H9 (cell line): ENCODE results near the gene AQP2. TPM values are rescaled to one million over a fixed set of nuclear protein-coding genes. Genes with fewer than 3 reads are reported as not detected.

ENCODE experiments used
- DNase-seq: peaks from one replicate; pipeline ENCODE4 v3.0.0-alpha.2; 2017
- H2AFZ ChIP-seq: one replicate; pipeline ENCODE4 v1.6.1; 2013; ENCODE audit warnings: mild to moderate bottlenecking, low read length, control low read depth, moderate library complexity
- H2AK5ac ChIP-seq: 2 replicates; pipeline ENCODE4 v1.6.1; 2013; ENCODE audit warnings: low read length, control low read depth, mixed read lengths; ENCODE audit not compliant: insufficient read length
- H2BK120ac ChIP-seq: one replicate; pipeline ENCODE4 v1.6.1; 2013; ENCODE audit warnings: low read depth, mild to moderate bottlenecking, low read length, control low read depth, inconsistent platforms; ENCODE audit not compliant: poor library complexity, severe bottlenecking
- H2BK12ac ChIP-seq: 2 replicates; pipeline ENCODE4 v1.6.1; 2013; ENCODE audit warnings: low read length, control low read depth, mixed read lengths, low read depth; ENCODE audit not compliant: insufficient read length
- H2BK15ac ChIP-seq: 2 replicates; pipeline ENCODE4 v1.6.1; 2013; ENCODE audit warnings: low read depth, low read length, control low read depth
- H2BK20ac ChIP-seq: one replicate; pipeline ENCODE4 v1.6.1; 2013; ENCODE audit warnings: low read depth, mild to moderate bottlenecking, low read length, control low read depth, inconsistent platforms; ENCODE audit not compliant: poor library complexity, severe bottlenecking
- H2BK5ac ChIP-seq: 2 replicates; pipeline ENCODE4 v1.6.1; 2013; ENCODE audit warnings: low read length, control low read depth, mixed read lengths; ENCODE audit not compliant: insufficient read length
- H3K14ac ChIP-seq: 2 replicates; pipeline ENCODE4 v1.6.1; 2013; ENCODE audit warnings: low read length, control low read depth; ENCODE audit not compliant: insufficient read depth
- H3K18ac ChIP-seq: 2 replicates; pipeline ENCODE4 v1.6.1; 2013; ENCODE audit warnings: low read depth, mild to moderate bottlenecking, mixed read lengths, low read length, control low read depth; ENCODE audit not compliant: insufficient read length
- H3K23ac ChIP-seq: 2 replicates; pipeline ENCODE4 v1.6.1; 2013; ENCODE audit warnings: low read length, control low read depth, mixed read lengths, low read depth; ENCODE audit not compliant: insufficient read length
- H3K23me2 ChIP-seq: 2 replicates; pipeline ENCODE4 v1.6.1; 2013; ENCODE audit warnings: low read depth, mild to moderate bottlenecking, mixed read lengths, low read length, control low read depth; ENCODE audit not compliant: insufficient read length, poor library complexity, severe bottlenecking
- H3K27ac ChIP-seq: 2 replicates; pipeline ENCODE4 v1.5.1; 2013; ENCODE audit warnings: low read length, control low read depth, mixed read lengths, low read depth; ENCODE audit not compliant: insufficient read length
- H3K27me3 ChIP-seq: 2 replicates; pipeline ENCODE4 v1.6.1; 2013; ENCODE audit warnings: low read length, control low read depth, inconsistent platforms; ENCODE audit not compliant: insufficient read depth
- H3K4ac ChIP-seq: 2 replicates; pipeline ENCODE4 v1.6.1; 2013; ENCODE audit warnings: low read depth, mild to moderate bottlenecking, control low read depth, inconsistent platforms, low read length, moderate library complexity
- H3K4me1 ChIP-seq: 2 replicates; pipeline ENCODE4 v1.6.1; 2013; ENCODE audit warnings: low read length, control low read depth, inconsistent platforms; ENCODE audit not compliant: insufficient read depth
- H3K4me2 ChIP-seq: 2 replicates; pipeline ENCODE4 v1.6.1; 2013; ENCODE audit warnings: low read length, control low read depth, mixed read lengths; ENCODE audit not compliant: insufficient read length, insufficient read depth
- H3K56ac ChIP-seq: 2 replicates; pipeline ENCODE4 v1.6.1; 2013; ENCODE audit warnings: low read depth, mild to moderate bottlenecking, mixed read lengths, low read length, control low read depth; ENCODE audit not compliant: insufficient read length
- H3K79me1 ChIP-seq: 2 replicates; pipeline ENCODE4 v1.6.1; 2013; ENCODE audit warnings: low read depth, mild to moderate bottlenecking, moderate library complexity, low read length, control low read depth, inconsistent platforms; ENCODE audit not compliant: insufficient read depth, poor library complexity, severe bottlenecking
- H3K79me2 ChIP-seq: 2 replicates; pipeline ENCODE4 v1.6.1; 2013; ENCODE audit warnings: low read length, control low read depth, inconsistent platforms; ENCODE audit not compliant: insufficient read depth
- H3K9ac ChIP-seq: 2 replicates; pipeline ENCODE4 v1.6.1; 2013; ENCODE audit warnings: low read length, control low read depth, mixed read lengths; ENCODE audit not compliant: insufficient read length; ENCODE audit errors: extremely low read depth
- H3K9me3 ChIP-seq: one replicate; pipeline ENCODE4 v1.6.1; 2013; ENCODE audit warnings: low read depth, low read length, inconsistent platforms; ENCODE audit not compliant: control insufficient read depth
- H3T11ph ChIP-seq: one replicate; pipeline ENCODE4 v1.6.1; 2013; ENCODE audit warnings: mild to moderate bottlenecking, low read length, control low read depth, inconsistent platforms
- H4K20me1 ChIP-seq: one replicate; pipeline ENCODE4 v1.6.1; 2013; ENCODE audit not compliant: control insufficient read depth, insufficient read length, insufficient read depth
- H4K5ac ChIP-seq: 2 replicates; pipeline ENCODE4 v1.6.1; 2013; ENCODE audit warnings: low read depth, mild to moderate bottlenecking, mixed read lengths, low read length, control low read depth; ENCODE audit not compliant: insufficient read length
- H4K8ac ChIP-seq: replicated peaks from 2 replicates; pipeline ENCODE4 v1.6.1; 2013; ENCODE audit warnings: low read length, control low read depth, mixed read lengths, low read depth; ENCODE audit not compliant: insufficient read length
- H4K91ac ChIP-seq: 2 replicates; pipeline ENCODE4 v1.6.1; 2013; ENCODE audit warnings: low read depth, mild to moderate bottlenecking, moderate library complexity, mixed read lengths, low read length, control low read depth; ENCODE audit not compliant: insufficient read length
- H3K27ac Mint-ChIP-seq, 3 experiments: 2 replicates in 2 of 3; 3 replicates in 1 of 3; pipeline ENCODE4 v1.8.0; 2020 to 2021; ENCODE audit warnings: mixed read lengths in 3 of 3, mild to moderate bottlenecking in 1 of 3, moderate library complexity in 1 of 3
- H3K27me3 Mint-ChIP-seq: 2 replicates; pipeline ENCODE4 v1.8.0; 2021; ENCODE audit warnings: low read depth, mild to moderate bottlenecking, moderate library complexity, mixed read lengths
- H3K36me3 Mint-ChIP-seq, 3 experiments: 2 replicates in 2 of 3; 3 replicates in 1 of 3; pipeline ENCODE4 v1.8.0; 2020 to 2021; ENCODE audit warnings: low read depth in 3 of 3, mixed read lengths in 3 of 3; ENCODE audit not compliant: insufficient read depth in 1 of 3
- H3K4me1 Mint-ChIP-seq, 2 experiments: 2 replicates each; pipeline ENCODE4 v1.8.0; 2020; ENCODE audit warnings: mixed read lengths in 2 of 2
- H3K4me3 Mint-ChIP-seq, 2 experiments: 2 replicates in 1 of 2; 3 replicates in 1 of 2; pipeline ENCODE4 v1.8.0; 2020 to 2021; ENCODE audit warnings: mild to moderate bottlenecking in 2 of 2, mixed read lengths in 2 of 2, moderate library complexity in 1 of 2
- H3K9me3 Mint-ChIP-seq, 2 experiments: 2 replicates in 1 of 2; 3 replicates in 1 of 2; pipeline ENCODE4 v1.8.0; 2020; ENCODE audit warnings: mild to moderate bottlenecking in 2 of 2, mixed read lengths in 2 of 2, moderate library complexity in 1 of 2
- CTCF ChIP-seq: fragments of 200-600 bp; sonication (generic); conservative IDR thresholded peaks from 3 replicates; pipeline ENCODE4 v1.8.0; 2021; ENCODE audit warnings: antibody characterized with exemption, mild to moderate bottlenecking
- WGBS: extraction: QIAGEN DNeasy Blood & Tissue Kit; methylation state at CpG from one replicate; pipeline ENCODE4 v1.1.7; 2013; ENCODE audit warnings: missing lambda C conversion rate, low lambda C conversion rate, mixed read lengths; ENCODE audit not compliant: insufficient read length; ENCODE audit errors: extremely low coverage; 5-methylcytosine and 5-hydroxymethylcytosine counted together
- total RNA-seq: library from RNA; stranded (reverse); gene quantifications from 2 replicates; pipeline ENCODE4 v1.2.1, GENCODE V29; 2021

Gene AQP2
- total RNA-seq, 1 experiment from 2014 or later, result not detected

- H2BK120ac ChIP-seq, result no peak overlapping the region
- no peaks in the 10 kb centered on the region for H3K9me3 Mint-ChIP-seq
- no peak overlapping the region for H4K91ac ChIP-seq
- no peak overlapping the region for H2BK5ac ChIP-seq
- no peak overlapping the region for H3K14ac ChIP-seq
- DNase-seq, result no peak
- H3K9ac ChIP-seq, result no peak overlapping the region
- no peak for TF ChIP-seq CTCF
- no CpG with 5 or more reads among the region's 4 CpGs for WGBS
- no peak overlapping the region for H3K56ac ChIP-seq
- H3K79me1 ChIP-seq, result no peaks in the 10 kb centered on the region
- peaks cover 13% of the 10 kb centered on the region in 2 experiments for H3K4me1 Mint-ChIP-seq
- H3K23ac ChIP-seq, result no peak overlapping the region
- no peaks in the 10 kb centered on the region for H3K27me3 Mint-ChIP-seq
- H2AFZ ChIP-seq, result no peak overlapping the region
- H3K4ac ChIP-seq, result no peak overlapping the region
- H3K36me3 Mint-ChIP-seq, result peaks cover 28 to 67% (median 61%) of the 10 kb centered on the region in 3 experiments; a peak in 6 of 7 replicates
- peaks cover 3% of the 10 kb centered on the region for H4K20me1 ChIP-seq
- H4K8ac ChIP-seq, result no peak overlapping the region
- H3K27ac Mint-ChIP-seq, result no peak overlapping the region
- H3K4me3 Mint-ChIP-seq, result no peak overlapping the region; a peak in 1 of 5 replicates
- H3K4me2 ChIP-seq, result no peak overlapping the region
- no peak overlapping the region for H3K27ac ChIP-seq
- no peaks in the 10 kb centered on the region for H3K79me2 ChIP-seq
- no peak overlapping the region for H2BK20ac ChIP-seq
- H3K23me2 ChIP-seq, result no peaks in the 10 kb centered on the region
- no peak overlapping the region for H2BK12ac ChIP-seq
- H3T11ph ChIP-seq, result no peak overlapping the region
- no peak overlapping the region for H2AK5ac ChIP-seq
- no peaks in the 10 kb centered on the region for H3K9me3 ChIP-seq
- H3K18ac ChIP-seq, result no peak overlapping the region
- no peaks in the 10 kb centered on the region; the same call in 1 of the 2 replicates for H3K4me1 ChIP-seq
- H2BK15ac ChIP-seq, result no peak overlapping the region
- no peak overlapping the region for H4K5ac ChIP-seq
- H3K27me3 ChIP-seq, result no peaks in the 10 kb centered on the region
Measured at GRCh38 chr12:49990273-49990672, 39.7 kb downstream of the AQP2 start.
